Uterus (tissue), 2 donors: Measurements from ENCODE around the gene GALNT1.

Experiments
- CTCF ChIP-seq, 4 experiments: fragments of 200-600 bp in 2 of 4; fragments of 450-650 bp in 2 of 4; sonication (generic) in 2 of 4; IDR thresholded peaks; one replicate each; pipeline ENCODE4 v1.5.1; 2016 to 2019; ENCODE audit warnings: antibody characterized with exemption in 4 of 4, mild to moderate bottlenecking in 2 of 4, moderate library complexity in 1 of 4
- POLR2A ChIP-seq, 2 donors: fragments of 450-650 bp; IDR thresholded peaks; one replicate each; pipeline ENCODE4 v1.6.1; 2016; ENCODE audit warnings: antibody characterized with exemption in 2 of 2, mild to moderate bottlenecking in 1 of 2, moderate library complexity in 1 of 2

DNA sequence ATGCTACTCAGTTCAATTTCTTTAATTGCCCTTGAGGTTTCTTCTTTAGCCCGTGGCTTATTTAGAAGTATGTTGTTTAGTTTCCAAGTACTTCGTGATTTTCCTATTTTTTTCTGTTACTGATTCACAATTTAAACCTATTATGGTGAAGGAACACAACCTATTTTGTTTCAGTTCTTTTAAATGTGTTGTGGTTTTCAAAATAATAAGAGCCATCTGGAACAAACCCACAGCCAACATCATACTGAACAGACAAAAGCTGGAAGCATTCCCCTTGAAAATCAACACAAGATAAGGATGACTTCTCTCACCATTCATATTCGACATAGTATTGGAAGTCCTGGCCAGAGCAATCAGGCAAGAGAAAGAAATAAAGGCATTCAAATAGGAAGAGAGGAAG, 155.2 kb downstream of the GALNT1 start:
- TF ChIP-seq CTCF (IDR thresholded peaks at IDR 0.05) = no peak
- TF ChIP-seq POLR2A (IDR thresholded peaks at IDR 0.05) = no peak
